ENCODE measurements around the gene HECW1. TPM values are rescaled to one million over a fixed set of nuclear protein-coding genes. Genes with fewer than 3 reads are reported as not detected.
A peak's percentile ranks its signal among the peaks of the same experiment; 100 is the strongest.

HECW1 gene
- total RNA-seq, 1 experiment from 2014 or later, result 18.3 TPM

- DNase-seq (ENCODE audit: low read depth), result peak; percentile 63
Measured at GRCh38 chr7:43501870-43502269, 389.4 kb downstream of the HECW1 start.

DNA sequence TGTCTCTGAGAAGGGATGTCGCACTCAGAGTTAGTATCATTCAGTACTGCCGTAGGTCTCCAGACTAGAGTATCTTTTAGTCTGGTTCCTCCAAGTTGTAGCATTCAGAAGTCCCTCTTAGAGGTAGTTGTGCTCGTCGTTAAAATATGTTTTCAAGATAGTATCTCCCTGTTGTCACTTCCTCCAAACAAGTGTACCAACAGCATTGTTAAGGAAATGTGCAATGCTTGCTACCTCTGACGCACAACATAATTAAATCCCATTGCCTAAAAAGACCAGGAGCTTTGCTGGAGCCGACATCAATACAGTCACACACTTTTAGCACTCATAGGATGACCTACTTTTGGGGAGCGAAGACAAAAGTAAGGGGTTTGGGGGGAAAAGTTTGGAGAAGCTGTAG, 390.5 kb downstream of the HECW1 start:
- no peak for DNase-seq (ENCODE audit: low read depth)

GRCh38 chr7:43505412-43505811, 393.0 kb downstream of the HECW1 start:
- DNase-seq (ENCODE audit: low read depth), result no peak

- DNase-seq (ENCODE audit: low read depth), result no peak
Measured at GRCh38 chr7:43506460-43506859, 394.0 kb downstream of the HECW1 start.

- DNase-seq (ENCODE audit: low read depth), result no peak
Measured at GRCh38 chr7:43508461-43508860, 396.0 kb downstream of the HECW1 start.

DNA sequence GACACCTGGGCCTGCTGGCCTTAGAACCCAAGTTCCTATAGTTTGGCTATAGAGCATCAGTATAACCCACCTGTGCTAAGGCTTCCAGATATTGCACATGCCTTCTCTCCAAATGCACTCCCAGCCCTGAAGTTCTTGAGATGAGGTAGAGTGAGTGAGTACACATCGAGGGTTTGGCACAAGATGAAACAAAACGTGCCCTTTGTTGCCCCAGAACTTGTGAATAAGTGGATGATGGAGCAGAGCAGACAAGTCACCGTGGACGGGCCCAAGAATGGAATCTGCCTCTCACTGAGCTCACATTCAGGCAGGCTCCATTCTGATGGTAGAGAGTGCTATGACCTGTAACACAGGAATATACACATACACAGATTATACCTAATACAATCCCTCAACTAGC, 397.5 kb downstream of the HECW1 start:
- peak; percentile 11 for DNase-seq (ENCODE audit: low read depth)

GRCh38 chr7:43511029-43511428, 398.6 kb downstream of the HECW1 start:
- DNase-seq (ENCODE audit: low read depth), result no peak

DNA sequence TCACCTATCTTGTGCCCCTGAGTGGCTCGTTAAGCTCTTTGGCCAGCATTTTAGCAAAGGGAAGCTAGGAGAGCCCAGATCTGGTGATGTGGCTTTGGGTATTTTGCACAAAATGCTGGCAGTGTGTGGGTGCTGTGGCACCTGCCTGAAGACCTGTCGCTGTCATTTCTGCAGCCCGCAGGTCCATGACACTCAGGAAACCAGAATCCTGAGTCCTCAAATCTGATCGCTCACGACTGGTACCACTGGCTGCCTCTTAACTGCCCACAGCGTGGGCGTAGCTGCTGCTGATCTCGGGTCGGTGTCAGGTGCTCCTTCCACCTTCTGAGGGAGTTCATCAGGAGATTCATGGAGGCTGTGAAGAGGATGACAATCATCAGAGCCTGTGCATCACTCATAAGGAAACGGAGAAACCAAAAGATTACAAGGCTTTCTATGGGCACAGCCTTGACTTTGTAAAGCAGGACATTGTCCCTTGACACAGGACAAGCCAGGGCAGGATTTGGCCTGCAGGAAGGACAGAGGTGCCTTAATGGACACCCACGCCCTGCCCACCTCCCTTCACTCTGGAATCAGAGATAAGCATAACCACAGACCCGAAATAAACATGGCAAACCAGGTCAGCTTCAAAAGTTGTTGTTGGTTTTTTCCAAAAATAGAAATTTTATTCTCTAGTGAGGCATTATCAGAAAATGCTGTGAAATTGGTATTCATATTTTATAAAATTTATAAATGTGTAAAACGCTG, 399.5 kb downstream of the HECW1 start:
- no peak for DNase-seq (ENCODE audit: low read depth)

DNA sequence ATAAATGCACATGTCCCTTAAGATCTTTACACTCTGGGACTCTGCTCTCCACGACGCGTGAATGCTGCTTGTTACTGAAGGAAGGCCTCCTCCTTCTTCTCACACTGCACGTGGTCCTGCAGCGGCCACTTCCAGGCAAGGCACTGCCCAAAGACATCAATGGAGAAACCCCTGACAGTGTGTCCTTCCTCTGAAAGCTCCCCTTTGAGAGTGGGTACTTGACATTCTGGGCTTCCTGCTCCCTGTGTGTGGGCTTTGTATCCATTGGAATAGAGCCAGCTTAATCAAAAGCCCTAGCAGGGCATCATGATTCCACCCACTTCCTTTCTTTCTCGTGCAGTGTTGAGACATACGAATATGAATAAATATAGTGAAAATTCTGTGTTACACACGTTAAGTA, 400.8 kb downstream of the HECW1 start:
- DNase-seq (ENCODE audit: low read depth), result peak; percentile 65

DNA sequence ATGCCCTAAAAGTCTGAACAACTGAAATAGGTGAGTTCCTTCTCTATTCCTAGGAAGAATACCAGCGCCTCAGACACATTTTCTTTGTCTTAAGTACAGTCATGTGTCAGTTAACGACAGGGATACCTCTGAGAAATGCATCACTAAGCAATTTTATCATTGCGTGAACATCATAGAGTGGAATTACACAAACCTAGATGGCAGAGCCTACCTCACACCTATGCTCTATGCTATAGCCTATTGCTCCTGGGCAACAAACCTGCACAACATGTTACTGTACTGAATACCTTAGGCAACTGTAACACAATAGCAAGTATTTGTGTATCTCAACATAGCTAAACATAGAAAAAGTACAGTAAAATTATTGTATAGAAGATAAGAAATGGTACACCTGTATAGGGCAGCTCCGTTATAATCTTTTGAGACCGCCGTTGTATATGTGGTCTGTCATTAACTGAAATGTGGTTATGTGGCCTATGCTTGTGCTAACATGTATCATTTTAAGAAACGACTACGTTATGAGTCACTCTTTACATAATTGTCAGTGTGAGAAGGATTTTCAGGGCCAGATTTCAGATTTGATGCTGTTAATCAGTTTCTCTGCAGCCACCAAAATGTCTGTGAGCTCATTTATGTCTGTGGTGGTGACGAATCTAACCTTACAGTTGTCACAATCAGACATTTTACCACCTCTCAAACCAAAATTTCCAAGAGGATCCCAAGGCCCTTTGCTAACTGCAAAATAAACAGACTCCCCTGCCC, 404.3 kb downstream of the HECW1 start:
- peak; percentile 73 for DNase-seq (ENCODE audit: low read depth)

DNA sequence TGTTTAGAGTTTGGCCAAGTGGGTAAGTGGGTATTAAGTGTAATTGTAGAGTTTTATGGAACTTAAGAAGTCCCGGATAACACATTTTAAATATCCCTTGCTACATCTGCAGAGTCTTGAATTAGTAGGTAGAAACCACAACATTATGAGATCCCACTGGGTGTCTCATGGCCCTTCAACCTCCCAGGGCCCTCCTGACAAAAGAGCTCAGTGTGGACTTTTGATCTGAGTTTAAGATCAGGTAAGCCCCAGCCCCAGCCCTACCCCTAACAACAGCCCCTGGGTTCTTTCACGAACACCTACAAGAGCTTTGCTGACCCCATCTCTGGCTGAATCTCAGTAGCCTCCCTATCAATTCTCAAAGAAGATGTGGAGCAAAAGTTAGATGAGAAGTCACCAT, 405.0 kb downstream of the HECW1 start:
- DNase-seq (ENCODE audit: low read depth), result no peak

DNA sequence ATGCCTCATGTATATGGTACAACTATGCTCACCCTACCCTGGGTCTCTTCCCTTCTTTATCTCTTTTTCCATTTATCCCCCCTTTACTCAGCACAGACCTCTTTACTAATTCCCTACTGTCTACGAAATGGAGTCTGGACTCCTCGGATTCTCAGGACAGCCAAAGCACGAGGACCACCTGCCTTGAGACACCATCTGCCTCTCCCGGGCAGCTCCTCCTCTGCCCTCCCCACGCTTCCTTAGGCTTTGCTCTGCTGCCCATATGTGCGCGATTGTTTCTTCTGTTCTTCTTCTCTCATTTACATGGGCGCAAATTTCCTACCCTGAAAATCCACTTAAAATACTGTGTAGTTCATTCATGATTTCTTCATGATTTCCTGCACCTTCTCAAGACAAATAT, 407.8 kb downstream of the HECW1 start:
- no peak for DNase-seq (ENCODE audit: low read depth)

- peak; percentile 94 for DNase-seq (ENCODE audit: low read depth)
Measured at GRCh38 chr7:43522406-43523156, 410.1 kb downstream of the HECW1 start.

- DNase-seq (ENCODE audit: low read depth), result no peak
Measured at GRCh38 chr7:43528576-43529354, 416.3 kb downstream of the HECW1 start.

DNA sequence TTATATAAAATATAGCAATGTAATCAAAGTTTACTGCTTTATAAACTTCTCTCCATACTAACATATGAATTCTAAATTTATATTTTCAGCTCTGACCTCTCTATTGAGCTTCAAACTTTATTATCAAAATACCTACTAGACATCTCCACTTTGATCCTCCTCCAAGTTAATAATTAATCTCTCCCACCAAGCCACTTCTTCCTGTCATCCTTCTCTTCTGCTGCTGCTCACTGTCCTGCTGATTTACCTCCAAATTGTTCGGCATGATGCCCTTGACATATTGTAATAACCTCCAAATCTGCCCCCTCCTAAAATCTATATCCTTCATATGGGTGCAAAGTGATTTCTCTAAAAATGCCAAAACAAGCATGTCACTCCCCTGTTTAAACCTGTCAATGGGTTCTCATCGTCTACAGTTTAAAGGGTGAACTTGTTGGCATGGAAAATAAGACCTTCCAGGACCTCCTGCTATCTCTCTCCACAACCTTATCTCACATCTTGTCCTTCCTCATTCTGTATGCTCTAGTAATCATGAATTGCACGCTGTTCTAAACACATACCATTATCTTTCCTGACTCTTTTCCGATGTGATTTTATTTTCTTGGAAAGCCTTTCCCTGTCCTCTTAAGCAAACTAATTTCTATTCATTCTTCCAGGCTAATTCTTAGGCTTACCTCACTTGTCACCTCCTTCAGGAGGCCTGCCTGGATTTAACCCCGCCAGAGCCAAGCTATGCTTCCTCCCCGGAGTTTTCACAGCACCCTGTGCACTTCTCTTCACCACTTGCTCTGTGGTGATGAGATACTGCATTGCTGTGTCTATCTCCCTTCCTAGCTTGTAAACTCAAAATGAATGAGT, 418.3 kb downstream of the HECW1 start:
- no peak for DNase-seq (ENCODE audit: low read depth)

GRCh38 chr7:43531700-43532099, 419.3 kb downstream of the HECW1 start:
- DNase-seq (ENCODE audit: low read depth), result no peak

DNA sequence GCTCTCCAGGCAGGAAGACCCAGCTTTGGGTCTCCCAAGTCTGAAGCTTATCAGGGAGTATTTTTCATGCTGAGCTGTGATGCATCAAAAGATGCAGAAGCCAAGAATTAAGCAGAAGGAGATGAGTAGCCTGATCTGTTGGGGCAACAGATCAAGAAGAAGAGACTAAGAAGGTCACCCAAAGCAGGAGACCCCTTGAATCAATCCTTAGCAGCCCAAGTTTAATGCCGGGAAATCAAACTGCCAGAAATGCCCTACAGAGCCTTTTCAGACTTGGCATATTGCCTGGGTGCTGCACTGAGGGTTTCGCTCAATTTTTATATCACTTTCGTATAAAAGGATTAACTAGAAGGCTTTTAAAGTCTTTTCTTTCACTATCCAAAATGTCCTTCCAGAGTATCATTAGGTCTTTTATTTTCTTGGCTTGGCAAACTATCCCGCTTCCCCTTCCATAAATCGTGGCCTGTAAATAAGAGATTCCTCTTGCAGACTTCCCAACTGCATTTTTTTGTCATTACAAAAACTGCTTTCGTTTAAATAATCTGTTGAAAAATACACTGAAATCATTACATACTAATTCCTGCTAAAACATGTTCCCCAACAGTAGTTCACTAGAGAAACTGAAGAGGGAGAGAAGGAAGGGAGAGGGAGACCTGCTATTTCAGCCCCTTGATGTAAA, 421.5 kb downstream of the HECW1 start:
- no peak for DNase-seq (ENCODE audit: low read depth)

DNA sequence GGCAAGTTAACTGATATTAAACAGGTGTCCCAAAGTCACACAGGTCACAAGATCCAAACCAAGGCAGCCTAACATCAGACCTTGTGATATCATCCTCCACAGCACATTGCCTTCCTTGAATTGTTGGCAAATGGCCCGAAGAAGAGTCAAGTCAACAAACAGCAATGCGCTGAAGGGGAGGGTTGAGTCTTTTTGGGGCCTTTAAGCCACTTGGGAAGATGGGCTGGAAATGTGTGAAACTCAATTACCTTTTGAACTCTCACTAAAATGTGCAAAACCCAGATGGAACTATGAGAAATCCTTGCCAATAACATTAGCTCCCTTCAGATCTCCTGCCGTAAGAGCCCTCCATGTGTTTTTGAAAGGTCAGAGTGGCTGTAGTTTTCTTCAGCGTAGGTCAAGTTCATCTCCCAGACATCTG, 422.6 kb downstream of the HECW1 start:
- peak; percentile 27 for DNase-seq (ENCODE audit: low read depth)

- DNase-seq (ENCODE audit: low read depth), result peak; percentile 83
Measured at GRCh38 chr7:43535810-43536585, 423.6 kb downstream of the HECW1 start.
